Prostate gland (tissue), 2 donors: ENCODE results near the gene SSC4D.

ENCODE experiments used
- CTCF ChIP-seq, 4 experiments: fragments of 200-600 bp in 2 of 4; fragments of 450-650 bp in 2 of 4; sonication (generic) in 2 of 4; IDR thresholded peaks; 1 replicate in 3 of 4; 2 replicates in 1 of 4; pipeline ENCODE4 v1.5.1; 2016 to 2019; ENCODE audit warnings: antibody characterized with exemption in 4 of 4, mild to moderate bottlenecking in 2 of 4, moderate library complexity in 2 of 4
- POLR2A ChIP-seq: fragments of 450-650 bp; IDR thresholded peaks from one replicate; pipeline ENCODE4 v1.6.1; 2016; ENCODE audit warnings: antibody characterized with exemption, mild to moderate bottlenecking
- POLR2AphosphoS5 ChIP-seq: sonication (generic); formaldehyde crosslinking; IDR thresholded peaks from one replicate; pipeline ENCODE4 v1.6.1; 2017; ENCODE audit warnings: antibody characterized with exemption

- TF ChIP-seq POLR2AphosphoS5 (no peak), POLR2A (no peak), CTCF (IDR thresholded peaks at IDR 0.05) (no peak)
Measured at GRCh38 chr7:76411626-76412025, 2.1 kb upstream of the SSC4D start.
